CD4-positive, alpha-beta memory T cell (primary cell): Measurements from ENCODE around the gene CBX2. TPM values are rescaled to one million over a fixed set of nuclear protein-coding genes. Genes with fewer than 3 reads are reported as not detected.
A peak's percentile ranks its signal among the peaks of the same experiment; 100 is the strongest.

Experiments used
- CTCF ChIA-PET: fragments of 350-600 bp; sonication (Branson Sonifier 250); formaldehyde crosslinking; loops from one replicate; lab custom pipeline; 2021; ENCODE audit warnings: inconsistent platforms; ENCODE audit not compliant: partially characterized antibody; lab: Charles Lee
- POLR2A ChIA-PET: fragments of 350-600 bp; sonication (Branson Sonifier 250); formaldehyde crosslinking; loops from one replicate; lab custom pipeline; 2021; ENCODE audit not compliant: partially characterized antibody; lab: Charles Lee
- DNase-seq, 5 donors: peaks; one replicate each; pipeline versions ENCODE4 v3.0.0 to v3.0.0-alpha.2; 2020 to 2022; ENCODE audit warnings: mixed read lengths in 1 of 5
- H3K27ac ChIP-seq: one replicate; pipeline ENCODE4 v1.7.0; 2013; ENCODE audit warnings: low read depth, low read length
- H3K27me3 ChIP-seq: 2 replicates; pipeline ENCODE4 v1.7.0; 2013; ENCODE audit warnings: mild to moderate bottlenecking, low read length, moderate library complexity; ENCODE audit not compliant: insufficient read depth
- H3K36me3 ChIP-seq: 2 replicates; pipeline ENCODE4 v1.7.0; 2013; ENCODE audit warnings: mild to moderate bottlenecking, low read length, moderate library complexity; ENCODE audit not compliant: insufficient read depth
- H3K4me1 ChIP-seq: 2 replicates; pipeline ENCODE4 v1.7.0; 2013; ENCODE audit warnings: mild to moderate bottlenecking, low read length, moderate library complexity; ENCODE audit not compliant: insufficient read depth
- H3K4me3 ChIP-seq, 2 donors: one replicate each; pipeline ENCODE4 v1.7.0; 2013; ENCODE audit warnings: low read length in 2 of 2, mild to moderate bottlenecking in 1 of 2
- H3K9me3 ChIP-seq, 2 donors: one replicate each; pipeline ENCODE4 v1.7.0; 2013; ENCODE audit warnings: low read length in 2 of 2, control low read depth in 1 of 2; ENCODE audit not compliant: control insufficient read depth in 1 of 2
- H3K27ac Mint-ChIP-seq, 7 donors: one replicate each; pipeline ENCODE4 v1.8.0; 2020 to 2021; ENCODE audit warnings: mixed read lengths in 7 of 7, mild to moderate bottlenecking in 6 of 7, inconsistent platforms in 3 of 7, moderate library complexity in 3 of 7
- H3K27me3 Mint-ChIP-seq, 2 donors: one replicate each; pipeline ENCODE4 v1.8.0; 2020 to 2021; ENCODE audit warnings: mixed read lengths in 2 of 2
- H3K36me3 Mint-ChIP-seq, 2 donors: one replicate each; pipeline ENCODE4 v1.8.0; 2020 to 2021; ENCODE audit warnings: mixed read lengths in 2 of 2, inconsistent platforms in 1 of 2, mild to moderate bottlenecking in 1 of 2
- H3K4me1 Mint-ChIP-seq, 4 donors: one replicate each; pipeline ENCODE4 v1.8.0; 2020 to 2021; ENCODE audit warnings: mixed read lengths in 4 of 4, mild to moderate bottlenecking in 1 of 4
- H3K4me3 Mint-ChIP-seq, 8 donors: one replicate each; pipeline ENCODE4 v1.8.0; 2020 to 2021; ENCODE audit warnings: mixed read lengths in 8 of 8, mild to moderate bottlenecking in 7 of 8, moderate library complexity in 6 of 8, inconsistent platforms in 3 of 8
- H3K9me3 Mint-ChIP-seq, 8 donors: one replicate each; pipeline ENCODE4 v1.8.0; 2020 to 2021; ENCODE audit warnings: mixed read lengths in 8 of 8, mild to moderate bottlenecking in 5 of 8, inconsistent platforms in 3 of 8, moderate library complexity in 1 of 8
- intact Hi-C: fragments of 100-400 bp; cut with micrococcal nuclease; formaldehyde crosslinking; loops from one replicate; pipeline ENCODE4 v1.15.1; 2023
- polyA plus RNA-seq, 2 donors: library from polyadenylated mRNA; unstranded; fragments of 300-500 nt; fragmentation: Illumina TruSeq; gene quantifications; one replicate each; pipeline ENCODE4 v1.2.3, GENCODE V29; 2021
- total RNA-seq, 2 experiments: library from RNA; stranded (reverse); gene quantifications; one replicate each; pipeline ENCODE4 v1.2.3, GENCODE V29; 2021

CBX2 gene
- total and polyA plus RNA-seq, 4 experiments from 2014 or later: 0.06 to 0.44 TPM; not detected in 2

- Mint-ChIP-seq H3K4me3 (no peak overlapping the region), H3K27ac (peak overlapping the region in 1 of 7 donors; percentile 15), H3K36me3 (no peaks in the 10 kb centered on the region), H3K9me3 (peaks cover 0 to 1% (median 0%) of the 10 kb centered on the region in 8 donors), H3K27me3 (peaks cover 20 to 23% of the 10 kb centered on the region in 2 donors), H3K4me1 (peaks cover 5 to 12% (median 7%) of the 10 kb centered on the region in 4 donors)
- no peak overlapping the region for H3K27ac ChIP-seq
- no peaks in the 10 kb centered on the region for H3K9me3 ChIP-seq
- POLR2A ChIA-PET: interaction anchor here (32.1 kb wide), 1 partner anchor 18 kb away, joined by 503 read pairs; the partner anchor contains the start of gene CBX4
- intact Hi-C loops: loop anchor here (10.0 kb wide), 1 partner anchor 74 kb away; no protein-coding TSS in a partner anchor
- no peak for DNase-seq
- peaks cover 15% of the 10 kb centered on the region for H3K4me1 ChIP-seq
- H3K4me3 ChIP-seq: no peak overlapping the region
- peaks cover 13% of the 10 kb centered on the region for H3K27me3 ChIP-seq
- CTCF ChIA-PET: interaction anchor here (0.8 to 2.6 kb wide), 3 partner anchors 11 to 16 kb away, joined by 3 to 9 read pairs (median 3); no protein-coding TSS in a partner anchor
- no peaks in the 10 kb centered on the region for H3K36me3 ChIP-seq
These were observed 41.1 kb downstream of the CBX2 start for GRCh38 chr17:79819085-79819484.

- intact Hi-C loops: loop anchor here (10.0 kb wide), 1 partner anchor 75 kb away; no protein-coding TSS in a partner anchor
- Mint-ChIP-seq H3K9me3 (peaks cover 0 to 1% (median 0%) of the 10 kb centered on the region in 8 donors), H3K27ac (peak overlapping the region in 1 of 7 donors; percentile 62), H3K36me3 (no peaks in the 10 kb centered on the region), H3K4me1 (peaks cover 0 to 6% (median 2%) of the 10 kb centered on the region in 4 donors), H3K4me3 (no peak overlapping the region), H3K27me3 (peaks cover 16 to 18% of the 10 kb centered on the region in 2 donors)
- no peak overlapping the region for H3K27ac ChIP-seq
- H3K9me3 ChIP-seq: no peaks in the 10 kb centered on the region
- H3K4me3 ChIP-seq: no peak overlapping the region
- H3K27me3 ChIP-seq: peaks cover 6% of the 10 kb centered on the region
- peaks cover 9% of the 10 kb centered on the region for H3K4me1 ChIP-seq
- no peaks in the 10 kb centered on the region for H3K36me3 ChIP-seq
- no peak for DNase-seq
- ChIA-PET CTCF (interaction anchor here (1.4 to 2.6 kb wide), 2 partner anchors 11 to 16 kb away, joined by 3 to 9 read pairs; no protein-coding TSS in a partner anchor), POLR2A (interaction anchor here (32.1 kb wide), 1 partner anchor 18 kb away, joined by 503 read pairs; the partner anchor contains the start of gene CBX4)
These were observed 41.8 kb downstream of the CBX2 start for GRCh38 chr17:79819534-79820276.

GRCh38 chr17:79820959-79821330 lies 43.0 kb downstream of the CBX2 start:
- H3K4me1 ChIP-seq: no peaks in the 10 kb centered on the region
- no peak overlapping the region for H3K27ac ChIP-seq
- intact Hi-C loops: no loop called here
- no peaks in the 10 kb centered on the region for H3K9me3 ChIP-seq
- peaks cover 16 to 17% of the 10 kb centered on the region in 2 donors for H3K27me3 Mint-ChIP-seq
- H3K36me3 ChIP-seq: no peaks in the 10 kb centered on the region
- no peak overlapping the region for H3K4me3 ChIP-seq
- no peak overlapping the region for H3K4me3 Mint-ChIP-seq
- peaks cover 0 to 5% (median 3%) of the 10 kb centered on the region in 4 donors for H3K4me1 Mint-ChIP-seq
- CTCF ChIA-PET: interaction anchor here (2.6 kb wide), 1 partner anchor 14 kb away, joined by 9 read pairs; no protein-coding TSS in a partner anchor
- no peak for DNase-seq
- no peaks in the 10 kb centered on the region for H3K36me3 Mint-ChIP-seq
- peaks cover 5% of the 10 kb centered on the region for H3K27me3 ChIP-seq
- peaks cover 0 to under 1% (median 0%) of the 10 kb centered on the region in 8 donors for H3K9me3 Mint-ChIP-seq
- H3K27ac Mint-ChIP-seq: no peak overlapping the region
- POLR2A ChIA-PET: interaction anchor here (1.4 to 32.1 kb wide), 3 partner anchors 8 to 17 kb away, joined by 5 to 503 read pairs (median 5); partner anchors contain the start of gene CBX4

GRCh38 chr17:79821331-79822095 lies 43.6 kb downstream of the CBX2 start:
- no peak overlapping the region for H3K4me3 Mint-ChIP-seq
- H3K4me1 Mint-ChIP-seq: peaks cover 3 to 8% (median 5%) of the 10 kb centered on the region in 4 donors
- Histone ChIP-seq H3K36me3 (no peaks in the 10 kb centered on the region), H3K4me3 (no peak overlapping the region), H3K27ac (no peak overlapping the region), H3K27me3 (no peaks in the 10 kb centered on the region), H3K9me3 (no peaks in the 10 kb centered on the region), H3K4me1 (peaks cover 2% of the 10 kb centered on the region)
- CTCF ChIA-PET: interaction anchor here (1.0 to 2.6 kb wide), 2 partner anchors 14 to 76 kb away, joined by 5 to 9 read pairs; no protein-coding TSS in a partner anchor
- H3K27me3 Mint-ChIP-seq: peaks cover 11 to 14% of the 10 kb centered on the region in 2 donors
- intact Hi-C loops: no loop called here
- no peak for DNase-seq
- POLR2A ChIA-PET: interaction anchor here (1.3 to 32.1 kb wide), 4 partner anchors 9 to 25 kb away, joined by 3 to 503 read pairs (median 5); partner anchors contain the start of genes CBX4 and CBX8
- no peaks in the 10 kb centered on the region for H3K9me3 Mint-ChIP-seq
- no peaks in the 10 kb centered on the region for H3K36me3 Mint-ChIP-seq
- no peak overlapping the region for H3K27ac Mint-ChIP-seq

GRCh38 chr17:79822583-79823124 lies 44.7 kb downstream of the CBX2 start:
- Histone ChIP-seq H3K9me3 (no peaks in the 10 kb centered on the region), H3K27me3 (no peaks in the 10 kb centered on the region), H3K4me1 (peaks cover 9% of the 10 kb centered on the region), H3K36me3 (no peaks in the 10 kb centered on the region), H3K4me3 (no peak overlapping the region), H3K27ac (no peak overlapping the region)
- intact Hi-C loops: no loop called here
- H3K4me1 Mint-ChIP-seq: peaks cover 6 to 11% (median 8%) of the 10 kb centered on the region in 4 donors
- peaks cover 5 to 9% of the 10 kb centered on the region in 2 donors for H3K27me3 Mint-ChIP-seq
- H3K36me3 Mint-ChIP-seq: no peaks in the 10 kb centered on the region
- CTCF ChIA-PET: interaction anchor here (1.0 kb wide), 1 partner anchor 77 kb away, joined by 5 read pairs; no protein-coding TSS in a partner anchor
- peaks cover 0 to 2% (median 0%) of the 10 kb centered on the region in 8 donors for H3K9me3 Mint-ChIP-seq
- no peak for DNase-seq
- H3K27ac Mint-ChIP-seq: no peak overlapping the region
- no peak overlapping the region for H3K4me3 Mint-ChIP-seq
- POLR2A ChIA-PET: interaction anchor here (1.3 to 32.1 kb wide), 4 partner anchors 10 to 26 kb away, joined by 3 to 503 read pairs (median 5); partner anchors contain the start of genes CBX4 and CBX8

GRCh38 chr17:79824234-79824633 lies 46.3 kb downstream of the CBX2 start:
- no peak overlapping the region for H3K4me3 ChIP-seq
- H3K36me3 Mint-ChIP-seq: no peaks in the 10 kb centered on the region
- ChIA-PET CTCF (interaction anchor here (1.2 kb wide), 1 partner anchor 35 kb away, joined by 5 read pairs; no protein-coding TSS in a partner anchor), POLR2A (interaction anchor here (0.9 to 2.3 kb wide), 2 partner anchors 13 to 15 kb away, joined by 3 to 8 read pairs; partner anchors contain the start of gene CBX4)
- H3K4me1 Mint-ChIP-seq: peaks cover 6 to 12% (median 11%) of the 10 kb centered on the region in 4 donors
- peak overlapping the region in 1 of 7 donors; percentile 51 for H3K27ac Mint-ChIP-seq
- no peak overlapping the region for H3K4me3 Mint-ChIP-seq
- no peak for DNase-seq
- H3K27ac ChIP-seq: no peak overlapping the region
- H3K36me3 ChIP-seq: no peaks in the 10 kb centered on the region
- intact Hi-C loops: no loop called here
- H3K27me3 ChIP-seq: no peaks in the 10 kb centered on the region
- no peaks in the 10 kb centered on the region for H3K9me3 ChIP-seq
- H3K9me3 Mint-ChIP-seq: peaks cover 0 to 2% (median 0%) of the 10 kb centered on the region in 8 donors
- H3K4me1 ChIP-seq: peaks cover 14% of the 10 kb centered on the region
- peaks cover 2 to 5% of the 10 kb centered on the region in 2 donors for H3K27me3 Mint-ChIP-seq
